Activated effector memory CD4-positive, alpha-beta T cell treated with anti-CD3 and anti-CD28 coated beads, Interleukin-2, amount 50 U/mL, for 16 hours (primary cell): Measurements from ENCODE around the gene RUFY2.
A peak's percentile ranks its signal among the peaks of the same experiment; 100 is the strongest.

ENCODE experiments used
- DNase-seq: peaks from one replicate; pipeline ENCODE4 v3.0.0-alpha.2; 2020

Gene RUFY2

DNA sequence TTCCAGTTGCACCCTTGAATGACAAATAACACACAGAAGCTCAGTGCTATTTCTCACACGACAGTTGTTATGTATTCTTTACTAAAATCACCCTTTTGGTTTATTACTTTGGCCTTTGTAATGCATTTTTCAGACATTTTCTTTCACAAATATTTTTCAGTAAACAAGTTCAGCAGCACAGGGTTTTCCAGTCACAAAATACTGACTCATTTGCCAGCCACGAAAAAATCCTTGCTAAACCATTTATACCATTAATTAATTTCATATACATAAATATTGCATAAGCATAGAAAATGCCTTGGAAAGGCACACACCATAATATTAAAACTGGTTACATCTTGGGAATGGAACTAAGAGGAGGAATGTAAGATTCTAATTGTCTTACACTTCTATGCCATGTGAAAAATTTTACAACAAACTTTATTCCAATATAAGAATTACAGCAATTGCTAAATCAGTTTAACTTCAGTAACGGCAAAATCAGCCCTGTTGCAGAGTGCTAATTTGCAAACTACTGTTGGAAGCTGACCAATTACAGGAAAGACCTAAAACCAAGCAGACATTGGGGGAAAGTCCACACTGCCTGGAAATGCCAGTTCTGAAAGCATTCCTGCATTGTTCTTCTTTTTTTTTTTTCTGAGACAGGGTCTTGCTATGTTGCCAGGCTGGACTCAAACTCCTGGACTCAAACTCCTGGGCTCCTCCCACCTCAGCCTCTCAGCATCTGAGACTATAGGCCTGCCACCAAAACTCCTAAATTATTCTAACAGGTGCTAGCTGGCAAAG is 42.8 kb downstream of the RUFY2 start:
- no peak for DNase-seq

DNA sequence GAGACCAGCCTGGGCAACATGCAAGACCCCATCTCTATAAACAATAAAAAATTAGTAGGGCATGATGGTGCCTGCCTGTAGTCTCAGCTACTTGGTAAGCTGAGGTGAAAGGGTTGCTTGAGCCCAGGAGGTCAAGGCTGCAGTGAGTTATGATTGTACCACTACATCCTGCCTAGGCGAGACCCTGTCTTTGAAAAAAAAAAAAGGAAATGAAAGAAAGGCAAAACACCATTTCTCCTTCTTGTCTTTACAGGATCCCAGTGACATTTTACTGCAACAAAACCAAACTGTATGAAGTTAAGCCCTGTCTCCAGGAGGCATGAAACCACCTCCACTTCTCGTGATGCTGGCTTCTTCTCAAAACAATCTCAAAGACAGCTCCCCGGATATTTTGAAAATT is 44.5 kb downstream of the RUFY2 start:
- DNase-seq: no peak

DNA sequence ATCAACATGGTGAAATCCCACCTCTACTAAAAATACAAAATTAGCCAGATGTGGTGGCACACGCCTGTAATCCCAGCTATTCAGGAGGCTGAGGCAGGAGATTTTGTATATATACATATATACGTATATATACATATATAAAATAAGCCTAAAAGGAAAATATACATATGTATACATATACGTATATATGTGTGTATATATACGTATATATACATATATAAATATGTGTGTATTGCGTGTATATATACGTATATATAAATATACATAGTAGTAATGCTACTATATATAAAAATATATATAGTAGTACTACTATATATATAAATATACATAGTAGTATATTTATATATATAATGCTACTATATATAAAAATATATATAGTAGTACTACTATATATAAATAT is 47.9 kb downstream of the RUFY2 start:
- DNase-seq: no peak

DNA sequence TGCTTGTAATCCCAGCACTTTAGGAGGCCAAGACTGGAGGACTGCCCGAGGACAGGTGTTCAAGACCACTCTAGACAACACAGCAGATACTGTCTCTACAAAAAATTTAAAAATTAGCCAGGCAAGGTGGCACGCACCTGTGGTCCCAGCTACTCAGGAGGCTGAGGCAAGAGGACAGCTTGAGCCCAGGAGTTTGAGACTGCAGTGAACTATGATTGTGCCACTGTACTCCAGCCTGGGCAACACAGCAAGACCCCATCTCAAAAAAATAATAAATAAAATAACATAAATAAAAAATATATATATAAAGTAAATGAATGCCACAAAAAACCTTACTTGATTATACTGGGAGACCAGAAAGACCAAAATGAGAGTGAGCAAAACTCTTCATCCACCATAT is 53.5 kb downstream of the RUFY2 start:
- no peak for DNase-seq

DNA sequence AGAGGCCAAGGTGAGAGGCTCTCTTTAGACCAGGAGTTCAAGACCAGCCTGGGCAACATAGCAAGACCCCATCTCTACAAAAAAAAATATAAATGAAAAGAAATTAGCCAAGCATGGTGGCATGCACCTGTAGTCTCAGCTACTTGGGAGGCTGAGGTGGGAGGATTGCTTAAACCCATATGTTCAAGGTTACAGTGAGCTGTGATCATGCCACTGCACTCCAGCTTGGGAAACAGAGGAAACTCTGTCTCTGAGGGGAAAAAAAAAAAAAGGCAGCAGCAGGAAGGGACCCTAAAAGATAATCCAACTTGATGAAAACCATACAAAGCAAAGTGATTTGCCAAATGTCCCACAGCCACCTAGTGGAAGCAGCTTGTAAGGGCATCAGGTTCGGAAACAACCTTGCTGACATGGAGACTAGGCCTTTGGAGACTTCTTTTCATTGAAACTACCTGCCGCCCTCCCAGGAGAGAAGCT is 58.8 kb downstream of the RUFY2 start:
- peak; percentile 77 for DNase-seq

DNA sequence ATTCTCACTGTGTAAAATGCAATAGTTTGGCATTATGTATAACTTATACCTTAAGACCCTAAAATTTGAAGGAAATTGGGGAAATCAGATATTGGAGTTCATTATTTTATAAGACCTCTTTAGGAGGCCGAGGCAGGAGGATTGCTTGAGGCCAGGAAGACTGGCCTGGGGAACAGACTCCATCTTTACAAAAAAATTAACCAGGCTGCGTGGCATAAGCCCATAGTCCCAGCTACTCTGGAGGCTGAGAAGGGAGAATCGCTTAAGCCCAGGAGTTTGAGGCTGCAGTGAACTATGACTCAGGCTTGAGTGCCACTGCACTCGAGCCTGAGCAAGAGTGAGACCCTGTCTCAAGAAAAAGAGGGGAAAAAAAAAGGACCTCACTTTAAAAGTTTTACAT is 60.3 kb downstream of the RUFY2 start:
- DNase-seq: no peak

DNA sequence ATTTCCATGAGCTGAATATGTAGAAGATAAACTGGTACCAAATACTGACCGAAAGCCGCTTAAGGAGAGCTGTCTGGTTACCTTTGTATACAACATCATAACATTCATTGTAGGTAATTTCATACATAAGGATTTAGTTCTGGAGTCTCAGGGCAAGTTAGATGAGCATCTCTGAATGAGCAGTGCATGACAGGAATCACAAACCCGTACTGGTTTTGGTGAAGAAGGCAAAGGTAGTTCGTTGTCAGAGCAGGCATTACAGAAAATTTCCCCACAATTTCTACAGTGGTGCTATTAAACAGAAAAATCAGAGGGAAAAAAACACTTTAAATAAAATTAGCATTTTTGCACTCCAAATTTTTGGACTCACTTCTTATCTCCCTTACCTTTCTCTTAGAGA is 61.5 kb downstream of the RUFY2 start:
- no peak for DNase-seq

GRCh38 chr10:68342909-68343516 is 64.1 kb downstream of the RUFY2 start:
- no peak for DNase-seq

GRCh38 chr10:68340358-68341080 is 66.6 kb downstream of the RUFY2 start:
- DNase-seq: no peak

DNA sequence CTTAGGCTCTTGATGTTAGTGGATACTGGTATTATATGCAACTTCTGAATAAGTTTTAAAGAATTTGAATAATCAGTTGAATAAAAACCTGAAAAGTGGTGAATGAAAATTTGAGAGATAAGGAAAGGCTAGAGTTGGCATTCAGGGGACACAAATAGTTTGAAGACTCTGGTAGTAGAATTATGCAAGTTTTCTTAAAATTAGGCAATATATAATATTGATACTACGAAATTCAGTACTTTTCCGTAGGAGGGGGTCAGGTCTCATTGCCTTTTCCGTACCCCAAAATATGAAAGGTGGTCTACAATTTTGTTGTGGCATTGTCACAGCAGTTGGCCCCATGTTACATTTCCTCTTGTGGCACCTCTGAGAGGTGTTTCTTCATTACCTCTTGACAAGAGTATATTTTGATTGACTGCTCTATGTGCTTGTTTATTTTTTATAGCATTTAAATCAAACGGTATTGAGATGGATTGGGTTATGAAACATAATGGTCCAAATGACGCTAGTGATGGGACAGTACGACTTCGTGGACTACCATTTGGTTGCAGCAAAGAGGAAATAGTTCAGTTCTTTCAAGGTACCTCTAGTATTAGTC is 70.2 kb downstream of the RUFY2 start:
- no peak for DNase-seq

DNA sequence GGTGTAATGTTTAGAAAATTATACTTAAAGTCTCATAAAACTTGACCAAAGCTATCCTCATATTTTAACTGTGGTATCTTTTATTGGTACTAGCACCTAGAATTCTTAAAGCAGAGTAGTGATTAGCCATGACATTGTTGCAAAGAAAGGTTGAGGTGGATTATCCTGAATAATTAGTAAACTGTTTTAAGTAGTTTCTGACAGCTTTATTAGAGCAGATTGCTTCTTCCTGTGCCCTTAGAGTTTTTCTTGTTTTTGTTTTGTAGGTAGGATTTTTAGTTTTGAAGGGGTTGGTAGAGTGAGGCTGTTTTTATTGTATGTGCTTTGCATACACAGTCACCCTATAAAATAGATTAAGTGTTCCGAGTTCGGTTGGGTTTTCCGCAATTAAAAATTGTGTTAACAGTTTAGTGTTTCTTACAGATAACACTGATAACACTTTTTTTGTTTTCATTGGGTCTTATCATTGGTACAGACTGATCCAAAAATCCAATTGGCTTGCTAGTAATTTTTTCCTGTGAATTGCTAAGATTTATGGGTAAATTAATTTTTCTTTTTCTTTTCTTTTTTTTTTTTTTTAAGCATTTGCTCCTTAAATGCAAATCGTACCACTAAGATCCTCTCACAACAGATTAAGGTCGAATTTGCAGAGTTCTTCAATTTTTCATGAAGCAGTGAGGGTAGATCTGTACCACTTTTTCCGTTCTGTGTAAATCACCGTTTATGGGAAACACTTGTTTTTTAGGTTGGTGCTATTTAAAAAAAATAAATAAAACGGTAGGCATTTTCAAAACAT is 72.2 kb downstream of the RUFY2 start:
- no peak for DNase-seq

DNA sequence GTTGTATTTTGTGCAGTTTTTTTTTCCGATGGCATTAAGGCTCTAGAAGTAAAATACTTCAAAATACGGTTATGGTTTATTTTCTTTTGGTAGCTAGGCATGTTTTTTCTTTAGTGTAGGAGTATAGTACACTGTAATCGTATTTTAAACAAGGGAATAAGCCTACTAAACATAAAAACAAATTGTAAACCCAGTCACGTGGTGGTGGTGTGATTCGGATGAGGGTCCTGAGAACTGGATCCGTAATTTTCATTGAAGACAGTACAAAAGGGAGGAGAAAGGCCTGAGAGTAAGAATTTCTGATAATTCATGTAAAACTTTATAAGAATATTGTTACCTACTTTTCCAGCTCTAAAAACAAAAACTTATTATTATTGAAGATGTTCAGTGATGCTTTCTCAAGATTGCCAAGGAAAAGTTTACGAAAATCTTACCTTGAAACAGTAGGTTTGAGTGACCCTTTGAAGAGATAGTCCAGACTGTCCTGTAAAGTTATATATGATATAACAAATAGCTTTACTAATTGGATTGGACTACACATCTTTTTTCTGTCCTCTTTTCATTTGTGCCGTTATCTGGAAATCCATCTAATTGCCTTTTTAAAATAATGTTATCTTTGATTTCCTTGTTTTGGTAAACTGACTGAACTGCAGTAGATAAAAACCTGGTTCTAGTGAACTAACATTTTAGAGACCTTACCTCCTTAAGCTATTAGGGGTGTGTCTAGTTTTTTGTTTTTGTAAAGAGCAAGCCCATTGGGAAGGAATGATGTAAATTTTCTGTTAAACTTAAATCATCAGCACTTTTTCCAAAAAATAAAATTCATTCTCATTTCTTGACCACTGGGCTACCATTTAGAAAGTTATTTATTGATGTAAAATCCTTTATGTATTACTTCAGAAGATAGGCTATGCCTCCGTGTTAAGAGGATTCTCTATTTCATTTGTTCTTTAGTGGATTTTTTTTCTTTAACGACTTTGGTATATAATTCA is 73.3 kb downstream of the RUFY2 start:
- no peak for DNase-seq

DNA sequence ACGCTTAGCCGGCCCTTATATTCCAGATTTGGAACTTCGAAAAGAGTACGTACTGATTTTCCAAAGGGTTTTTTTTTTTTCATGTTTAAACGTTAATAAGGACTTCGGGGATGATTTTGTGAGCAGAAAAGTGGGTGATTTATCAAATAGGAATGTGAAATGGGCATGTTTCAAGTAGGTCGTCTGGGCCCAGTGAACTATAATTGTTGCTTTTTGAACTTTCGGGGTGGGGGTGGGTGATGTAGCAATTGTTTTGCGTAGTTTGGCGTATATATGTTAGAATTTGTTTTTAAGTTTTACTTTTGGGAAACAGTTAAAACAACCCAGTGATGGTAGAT is 74.0 kb downstream of the RUFY2 start:
- no peak for DNase-seq

GRCh38 chr10:68332259-68333057 is 74.6 kb downstream of the RUFY2 start, which contains the start of gene PBLD:
TSS of gene PBLD (minus strand) at chr10:68332928. CDS start at chr10:68306844, 26,084 bp downstream.
- DNase-seq: peak; percentile 84

GRCh38 chr10:68331455-68332258 is 75.4 kb downstream of the RUFY2 start, which contains the start of gene HNRNPH3:
TSS of gene HNRNPH3 (plus strand) at chr10:68332064. CDS start at chr10:68337222, 5,158 bp downstream.
- DNase-seq: peak; percentile 99

DNA sequence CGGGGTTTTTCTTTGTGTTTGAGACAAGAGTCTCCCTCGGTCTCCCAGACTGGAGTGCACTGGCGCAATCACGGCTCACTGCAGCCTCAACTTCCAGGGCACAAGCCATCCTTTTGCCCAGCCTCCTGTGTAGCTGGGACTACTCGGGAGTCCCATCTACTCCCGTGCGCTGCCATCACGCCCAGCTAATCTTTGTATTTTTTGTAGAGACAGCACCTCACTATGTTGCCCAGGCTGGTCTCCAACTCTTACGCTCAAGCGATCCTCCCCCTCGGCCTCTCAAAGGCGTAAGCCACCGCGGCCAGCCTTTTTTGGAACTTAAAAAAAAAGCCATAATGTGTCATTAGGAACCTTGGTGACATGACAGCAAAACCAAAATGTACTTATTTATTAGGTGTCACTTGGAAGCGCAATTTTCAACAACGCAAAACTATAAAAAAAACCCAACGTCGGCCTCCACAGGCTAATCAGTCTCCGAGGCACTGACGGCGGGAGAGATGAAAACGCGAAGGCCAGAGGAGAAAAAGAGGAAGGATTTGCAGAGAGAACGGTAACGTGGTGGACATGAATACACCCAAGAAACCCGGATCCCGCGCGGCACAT is 76.1 kb downstream of the RUFY2 start:
- DNase-seq: peak; percentile 69

DNA sequence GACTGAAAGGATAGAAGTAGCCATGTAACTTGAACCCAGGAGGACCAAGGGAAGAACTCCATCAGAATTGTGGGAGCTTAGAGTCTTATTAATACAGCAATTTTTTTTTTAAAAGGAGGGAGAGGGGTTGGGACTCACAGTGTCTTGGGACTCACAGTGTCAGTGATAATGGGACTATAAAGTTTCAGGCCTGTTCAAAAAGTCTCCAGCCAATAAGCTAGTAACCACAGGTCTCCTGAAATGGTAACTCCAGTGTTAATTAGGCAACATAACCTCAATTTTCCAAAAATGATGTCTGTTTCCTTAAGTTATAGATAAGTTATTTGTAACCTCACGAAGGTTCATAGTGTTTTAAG is 77.6 kb downstream of the RUFY2 start:
- DNase-seq: no peak

DNA sequence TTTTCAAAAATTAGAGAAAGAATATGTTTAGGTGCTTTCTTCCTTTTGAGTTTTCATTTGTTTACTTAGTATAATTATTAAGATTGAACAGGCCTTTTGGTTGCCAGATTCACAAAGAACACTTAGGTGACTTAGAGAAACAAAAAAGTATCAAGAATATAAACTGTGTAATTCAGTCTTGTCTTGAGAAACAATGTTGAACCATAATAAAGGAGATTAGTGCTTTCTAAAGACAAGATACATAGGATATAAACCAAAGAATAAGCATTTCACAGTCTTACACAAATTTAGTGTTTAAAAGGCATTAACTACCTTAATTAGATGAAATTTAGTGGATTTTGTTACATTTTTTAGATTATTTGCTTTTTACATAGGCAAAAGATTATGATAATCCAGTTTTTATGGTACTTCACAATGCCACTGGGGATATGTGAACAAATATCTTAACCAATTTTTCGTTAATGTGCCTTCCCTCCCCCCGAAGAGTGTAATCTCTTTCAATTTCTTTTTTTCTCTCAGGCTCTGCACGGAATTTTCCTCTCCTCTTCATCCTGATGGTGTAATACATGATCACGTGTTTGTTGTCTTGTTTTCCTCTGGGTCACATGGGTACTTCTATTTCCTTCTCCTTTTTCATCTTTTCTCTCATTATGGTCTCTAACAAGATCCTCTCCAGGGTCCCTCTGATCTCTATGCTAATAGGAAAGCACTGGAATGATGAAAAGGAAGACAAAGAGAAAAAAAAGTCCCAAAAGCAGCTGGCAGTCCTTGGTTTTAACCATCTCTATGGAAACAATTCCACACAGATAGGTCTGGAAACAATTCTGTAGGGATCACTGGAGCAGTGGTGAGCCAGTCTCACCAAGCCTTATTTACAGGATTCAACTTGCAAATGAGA is 78.9 kb downstream of the RUFY2 start:
- no peak for DNase-seq
